PC-3 (cell line): ENCODE measurements around the gene PRUNE1.

Source experiments
- EZH2 ChIP-seq: fragments of 300-600 bp; sonication (generic); IDR thresholded peaks from one replicate; pipeline ENCODE4 v1.6.1; 2017; ENCODE audit warnings: antibody characterized with exemption, mild to moderate bottlenecking, low read length; ENCODE audit not compliant: unreplicated experiment
- EZH2phosphoT487 ChIP-seq: fragments of 300-600 bp; sonication (generic); IDR thresholded peaks from 2 replicates; pipeline ENCODE4 v1.6.1; 2018; ENCODE audit warnings: mild to moderate bottlenecking, antibody characterized with exemption, low read length, borderline replicate concordance

DNA sequence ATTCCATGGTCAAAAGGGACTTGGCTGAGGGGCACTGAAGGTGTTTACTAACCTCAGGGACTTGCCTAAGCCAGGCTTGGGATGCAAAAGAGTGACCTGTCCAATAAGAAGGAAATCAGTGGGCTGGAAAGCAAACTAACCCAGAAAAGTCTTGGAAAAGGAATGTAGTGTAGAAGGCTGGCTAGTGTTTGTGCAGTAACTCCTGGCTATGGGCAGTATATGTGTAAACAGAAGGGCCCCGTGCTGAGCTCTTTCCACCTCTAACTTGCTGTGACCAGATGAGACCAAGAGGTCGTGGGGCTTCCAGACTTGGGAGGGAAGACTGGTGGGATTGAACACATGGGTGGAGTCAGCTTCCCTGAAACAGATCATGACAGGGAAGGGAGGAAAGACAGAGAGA lies 5.6 kb upstream of the PRUNE1 start:
- TF ChIP-seq EZH2phosphoT487 (no peak), EZH2 (no peak)
